Effector memory CD4-positive, alpha-beta T cell (primary cell): ENCODE data around the gene MST1R.
A peak's percentile ranks its signal among the peaks of the same experiment; 100 is the strongest.
"Not testable (repeated sequence)": the region's sequence is repeated elsewhere in the genome, so short reads cannot be mapped to it uniquely, and the experiment has no call there.

Experiments used
- DNase-seq, 3 donors: peaks; one replicate each; pipeline ENCODE4 v3.0.0-alpha.2; 2020
- H3K27ac ChIP-seq: 2 replicates; pipeline ENCODE4 v1.7.0; 2013; ENCODE audit warnings: mild to moderate bottlenecking, low read length, moderate library complexity; ENCODE audit not compliant: insufficient read depth, poor library complexity, severe bottlenecking
- H3K27me3 ChIP-seq: replicated peaks from 2 replicates; pipeline ENCODE4 v1.7.0; 2013; ENCODE audit warnings: mild to moderate bottlenecking, low read length; ENCODE audit not compliant: insufficient read depth, control insufficient read depth, poor library complexity, severe bottlenecking
- H3K36me3 ChIP-seq: 2 replicates; pipeline ENCODE4 v1.7.0; 2013; ENCODE audit warnings: mild to moderate bottlenecking, low read length, moderate library complexity; ENCODE audit not compliant: control insufficient read depth, insufficient read depth
- H3K4me1 ChIP-seq: 2 replicates; pipeline ENCODE4 v1.7.0; 2013; ENCODE audit warnings: low read length, mild to moderate bottlenecking; ENCODE audit not compliant: control insufficient read depth, insufficient read depth, poor library complexity, severe bottlenecking
- H3K4me3 ChIP-seq: 2 replicates; pipeline ENCODE4 v1.7.0; 2013; ENCODE audit warnings: low read length, low read depth, mild to moderate bottlenecking; ENCODE audit not compliant: insufficient read depth, poor library complexity, severe bottlenecking
- H3K9me3 ChIP-seq: 2 replicates; pipeline ENCODE4 v1.7.0; 2013; ENCODE audit warnings: mild to moderate bottlenecking, low read length, moderate library complexity; ENCODE audit not compliant: control insufficient read depth
- total RNA-seq, 3 donors: gene quantifications; one replicate each; lab custom pipeline; 2026; lab: John Stamatoyannopoulos, UW

The MST1R gene
- 0.52 to 1.5 (median 0.58) reads per million in 3 donors for total RNA-seq

DNA sequence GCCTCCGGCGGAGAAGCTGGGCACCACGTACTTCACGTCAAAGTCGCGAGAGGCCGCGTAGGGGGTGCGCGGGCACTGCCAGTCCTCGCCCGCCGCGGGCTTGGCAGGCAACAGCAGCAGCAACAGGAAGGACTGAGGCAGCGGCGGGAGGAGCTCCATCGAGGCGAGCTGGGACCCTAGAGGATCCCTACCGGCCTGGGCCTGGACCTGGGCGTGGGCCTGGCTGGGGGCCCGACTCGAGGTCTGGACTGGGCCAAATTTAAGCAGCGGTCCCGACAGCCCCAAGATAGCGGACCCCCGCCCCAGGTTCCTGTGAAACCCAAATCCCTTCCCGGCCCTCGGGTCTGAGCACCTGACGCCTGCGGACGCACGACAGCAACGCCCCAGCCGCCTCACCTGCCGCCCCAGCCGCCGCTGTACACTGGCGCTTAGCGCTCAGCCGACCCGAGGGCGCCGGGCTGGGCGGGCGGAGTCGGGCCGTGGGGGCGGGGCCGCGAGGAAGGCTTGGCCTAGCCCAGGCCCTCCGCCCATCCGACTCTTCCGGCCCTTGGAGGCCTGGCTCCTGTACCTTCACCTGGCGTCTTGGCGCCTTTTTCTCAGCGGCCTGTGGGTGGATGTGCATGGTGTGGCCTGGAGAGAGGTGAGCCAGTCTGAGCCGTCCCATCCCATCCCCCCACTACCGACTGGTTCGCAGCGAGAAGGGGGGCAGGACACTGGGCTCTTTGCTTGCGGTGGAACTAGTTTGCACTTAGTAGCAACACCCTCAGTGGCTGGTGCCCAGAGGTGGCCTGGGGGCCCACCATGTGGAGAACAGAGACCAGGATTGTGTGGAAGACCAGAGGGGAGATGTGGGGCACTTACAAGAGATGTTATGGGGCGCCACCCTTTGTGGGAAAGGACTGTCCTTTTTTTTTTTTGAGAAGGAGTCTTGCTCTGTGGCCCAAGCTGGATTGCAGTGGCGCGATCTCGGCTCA, at the start of gene MST1R:
Gene MST1R, minus strand, starts transcription at position 423 of the 974 bp plus-strand sequence. Its CDS starts 264 bp downstream, at position 159.
- Histone ChIP-seq H3K36me3 (peaks cover 4% of the 10 kb centered on the region), H3K27me3 (no peaks in the 10 kb centered on the region), H3K9me3 (no peaks in the 10 kb centered on the region), H3K4me1 (peaks cover 28% of the 10 kb centered on the region), H3K27ac (peak within 1 kb of the TSS; percentile 21), H3K4me3 (peak within 1 kb of the TSS; percentile 48)
- peak; percentile 63 to 75 (median 69) for DNase-seq

DNA sequence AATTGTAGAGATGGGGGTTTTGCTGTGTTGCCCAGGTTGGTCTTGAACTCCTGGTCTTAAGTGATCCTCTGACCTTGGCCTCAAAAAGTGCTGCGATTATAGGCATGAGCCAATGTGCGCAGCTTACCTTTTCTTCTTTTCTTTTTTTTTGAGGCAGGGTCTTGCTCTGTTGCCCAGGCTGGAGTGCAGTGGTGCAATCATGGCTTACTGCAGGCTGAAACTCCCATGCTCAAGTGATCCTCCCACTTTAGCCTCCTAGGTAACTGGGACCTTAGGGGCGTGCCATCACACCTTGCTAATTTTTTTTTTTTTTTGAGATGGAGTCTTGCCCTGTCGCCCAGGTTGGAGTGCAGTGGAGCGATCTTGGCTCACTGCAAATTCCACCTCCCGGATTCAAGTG, 49.3 kb upstream of the MST1R start:
- no peaks in the 10 kb centered on the region for H3K9me3 ChIP-seq
- H3K27me3 ChIP-seq = no peaks in the 10 kb centered on the region
- no peak overlapping the region for H3K27ac ChIP-seq
- no peak overlapping the region for H3K4me3 ChIP-seq
- H3K4me1 ChIP-seq = no peaks in the 10 kb centered on the region
- no peak for DNase-seq
- no peaks in the 10 kb centered on the region for H3K36me3 ChIP-seq

DNA sequence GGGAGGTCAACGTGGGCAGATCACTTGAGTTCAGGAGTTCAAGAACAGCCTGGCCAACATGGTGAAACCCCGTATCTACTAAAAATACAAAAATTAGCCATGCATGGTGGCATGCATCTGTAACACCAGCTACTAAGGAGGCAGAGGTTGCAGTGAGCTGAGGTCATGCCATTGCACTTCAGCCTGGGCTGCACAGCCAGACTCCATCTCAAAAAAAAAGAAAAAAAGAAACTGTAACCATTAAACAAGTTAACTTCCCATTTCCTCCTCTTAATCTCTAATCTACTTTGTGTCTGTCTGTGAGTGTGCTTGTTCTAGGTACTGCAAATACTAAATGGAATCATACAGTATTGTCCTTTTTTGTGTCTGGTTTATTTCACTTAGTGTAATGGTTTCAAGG, 39.0 kb upstream of the MST1R start:
- Histone ChIP-seq H3K4me3 (no peak overlapping the region), H3K27me3 (no peaks in the 10 kb centered on the region), H3K9me3 (no peaks in the 10 kb centered on the region), H3K36me3 (no peaks in the 10 kb centered on the region), H3K4me1 (peaks cover 10% of the 10 kb centered on the region), H3K27ac (no peak overlapping the region)
- DNase-seq = no peak

DNA sequence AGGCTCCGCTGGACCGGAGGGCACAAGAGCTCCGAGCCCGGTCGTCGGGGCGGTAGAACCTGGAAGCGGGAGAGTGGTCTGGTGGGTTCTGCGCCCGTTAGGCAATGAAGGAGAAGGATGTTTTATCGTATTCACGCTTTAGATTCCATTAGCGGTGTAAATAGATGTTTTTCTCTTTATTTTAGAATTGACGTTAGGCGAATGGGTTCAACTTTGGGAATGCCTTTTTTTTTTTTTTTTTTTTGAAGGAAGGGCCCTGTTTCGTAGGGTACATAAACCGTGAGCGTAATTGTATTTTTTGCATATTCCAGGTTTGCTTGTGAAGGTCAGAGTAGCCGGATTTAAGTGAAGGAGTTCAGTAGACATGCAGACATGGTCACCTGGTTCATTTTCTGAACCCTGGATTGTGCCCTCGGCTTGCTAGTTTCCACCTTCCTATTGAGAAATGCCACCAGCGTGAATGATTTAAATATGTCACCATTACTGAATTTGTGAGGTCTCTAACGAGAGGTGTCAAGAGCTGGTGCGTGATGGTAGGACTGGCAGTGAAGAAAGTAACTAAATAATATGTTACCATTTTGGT, 37.1 kb upstream of the MST1R start:
- no peaks in the 10 kb centered on the region for H3K36me3 ChIP-seq
- H3K27ac ChIP-seq = peak overlapping the region; percentile 93
- H3K9me3 ChIP-seq = no peaks in the 10 kb centered on the region
- peak overlapping the region; percentile 73 for H3K4me3 ChIP-seq
- H3K4me1 ChIP-seq = peaks cover 10% of the 10 kb centered on the region
- no peaks in the 10 kb centered on the region for H3K27me3 ChIP-seq
- DNase-seq = no peak

DNA sequence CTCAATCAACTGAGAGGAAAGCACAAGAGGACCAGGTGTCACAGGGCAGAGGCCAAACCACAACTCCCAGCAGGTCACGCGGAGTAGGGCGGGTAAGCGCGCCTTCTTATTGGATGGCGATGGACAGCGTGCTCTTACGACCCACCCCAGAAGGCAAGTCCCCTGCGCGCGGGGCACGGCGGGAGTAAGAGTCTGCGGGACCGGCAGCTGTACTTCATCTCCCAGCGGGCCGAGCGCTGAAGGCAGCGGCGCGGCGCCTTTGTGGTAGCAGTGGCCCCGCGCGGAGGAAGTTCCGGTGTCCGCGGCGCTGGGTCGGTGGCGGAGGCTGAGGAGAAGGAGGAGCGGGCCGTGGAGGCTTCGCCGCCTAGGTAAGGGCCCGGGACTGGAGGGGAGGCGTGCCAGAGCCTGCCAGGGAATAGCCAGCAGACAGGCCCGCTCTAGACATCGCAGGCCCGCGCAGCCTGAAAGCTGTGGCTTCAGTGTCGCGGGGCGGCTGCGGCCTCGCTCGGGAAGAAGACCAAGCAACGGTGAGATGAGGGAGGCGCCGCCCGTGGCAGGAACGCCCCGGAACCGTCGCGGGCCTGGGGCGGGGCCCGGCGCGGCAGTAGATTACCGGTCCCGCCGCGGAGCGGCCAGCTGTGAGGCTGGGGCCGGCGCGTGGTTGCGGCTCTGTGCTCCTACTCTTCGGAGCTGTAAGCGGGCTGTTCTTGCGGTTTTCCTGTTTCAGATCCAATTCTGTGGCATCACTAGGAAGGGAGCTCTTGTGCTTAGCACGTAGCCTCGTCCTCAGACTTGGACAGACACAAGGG, 36.4 kb upstream of the MST1R start, which contains the start of gene RBM6:
Gene RBM6, plus strand, starts transcription at position 293 of the 809 bp plus-strand sequence. CDS start 22,492 bp downstream, outside the sequence.
- DNase-seq = peak; percentile 86 to 90 (median 90)
- no peaks in the 10 kb centered on the region for H3K27me3 ChIP-seq
- H3K36me3 ChIP-seq = no peaks in the 10 kb centered on the region
- H3K4me1 ChIP-seq = peaks cover 10% of the 10 kb centered on the region
- no peaks in the 10 kb centered on the region for H3K9me3 ChIP-seq
- peak within 1 kb of the TSS; percentile 73 for H3K4me3 ChIP-seq
- H3K27ac ChIP-seq = peak within 1 kb of the TSS; percentile 93

DNA sequence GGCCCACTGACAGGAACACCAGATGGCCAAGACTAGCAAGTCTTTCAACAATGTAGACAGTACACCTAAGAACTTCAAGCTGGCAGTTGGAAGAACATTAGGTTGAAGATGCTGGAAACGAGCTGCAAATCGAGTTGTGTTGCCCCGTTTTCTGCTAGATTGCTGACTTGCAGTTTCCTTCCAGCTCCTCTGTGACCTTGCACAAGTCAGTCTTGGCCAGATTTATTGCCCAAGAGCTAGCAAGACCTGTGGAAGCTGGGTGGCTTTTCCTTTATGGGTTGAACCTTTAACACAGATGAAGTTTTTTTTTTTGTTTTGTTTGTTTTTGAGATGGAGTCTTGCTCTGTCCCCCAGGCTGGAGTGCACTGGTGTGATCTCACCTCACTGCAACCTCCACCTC, 33.4 kb upstream of the MST1R start:
- H3K27me3 ChIP-seq = no peaks in the 10 kb centered on the region
- no peaks in the 10 kb centered on the region for H3K36me3 ChIP-seq
- H3K27ac ChIP-seq = no peak overlapping the region
- H3K4me1 ChIP-seq = peaks cover 7% of the 10 kb centered on the region
- H3K9me3 ChIP-seq = no peaks in the 10 kb centered on the region
- no peak for DNase-seq
- no peak overlapping the region for H3K4me3 ChIP-seq

DNA sequence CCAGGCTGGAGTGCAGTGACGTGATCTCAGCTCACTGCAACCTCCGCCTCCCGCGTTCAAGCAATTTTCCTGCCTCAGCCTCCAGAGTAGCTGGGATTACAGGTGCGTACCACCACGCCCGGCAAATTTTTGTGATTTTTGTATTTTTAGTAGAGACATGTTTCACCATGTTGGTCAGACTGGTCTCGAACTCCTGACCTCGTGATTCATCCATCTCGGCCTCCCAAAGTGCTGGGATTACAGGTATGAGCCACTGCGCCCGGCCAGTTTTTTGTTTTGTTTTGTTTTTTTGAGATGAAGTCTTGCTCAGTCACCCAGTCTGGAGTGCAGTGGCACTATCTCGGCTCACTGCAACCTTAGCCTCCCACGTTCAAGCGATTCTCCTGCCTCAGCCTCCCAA, 28.6 kb upstream of the MST1R start:
- not testable (repeated sequence) for H3K27me3 ChIP-seq

DNA sequence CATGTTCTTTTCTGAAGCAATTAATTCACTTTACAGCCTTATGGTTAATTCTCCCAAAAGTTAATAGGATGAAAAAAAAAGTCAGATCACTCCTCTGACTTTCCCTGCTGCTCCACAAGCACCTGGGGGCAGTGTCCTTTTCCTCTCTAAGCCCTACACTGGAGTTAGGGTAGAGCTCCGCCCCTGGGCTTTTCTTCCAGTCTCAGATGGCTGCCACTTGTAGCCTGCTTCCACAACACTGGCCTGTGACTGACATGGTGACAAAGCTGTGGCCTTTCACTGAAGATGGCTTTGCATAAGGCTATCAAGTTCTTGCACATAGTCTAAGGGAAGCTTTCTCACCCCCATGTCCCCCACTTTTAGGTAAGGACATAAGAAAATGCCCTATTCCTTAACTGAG, 27.2 kb upstream of the MST1R start:
- Histone ChIP-seq H3K4me1 (peaks cover 9% of the 10 kb centered on the region), H3K27ac (no peak overlapping the region), H3K36me3 (no peaks in the 10 kb centered on the region), H3K9me3 (no peaks in the 10 kb centered on the region), H3K4me3 (no peak overlapping the region), H3K27me3 (no peaks in the 10 kb centered on the region)
- no peak for DNase-seq

More for the DNA sequence above, 28.6 kb upstream of the MST1R start:
- not testable (repeated sequence) for H3K36me3 ChIP-seq, DNase-seq, H3K9me3 ChIP-seq, H3K4me1 ChIP-seq, H3K4me3 ChIP-seq, H3K27ac ChIP-seq

DNA sequence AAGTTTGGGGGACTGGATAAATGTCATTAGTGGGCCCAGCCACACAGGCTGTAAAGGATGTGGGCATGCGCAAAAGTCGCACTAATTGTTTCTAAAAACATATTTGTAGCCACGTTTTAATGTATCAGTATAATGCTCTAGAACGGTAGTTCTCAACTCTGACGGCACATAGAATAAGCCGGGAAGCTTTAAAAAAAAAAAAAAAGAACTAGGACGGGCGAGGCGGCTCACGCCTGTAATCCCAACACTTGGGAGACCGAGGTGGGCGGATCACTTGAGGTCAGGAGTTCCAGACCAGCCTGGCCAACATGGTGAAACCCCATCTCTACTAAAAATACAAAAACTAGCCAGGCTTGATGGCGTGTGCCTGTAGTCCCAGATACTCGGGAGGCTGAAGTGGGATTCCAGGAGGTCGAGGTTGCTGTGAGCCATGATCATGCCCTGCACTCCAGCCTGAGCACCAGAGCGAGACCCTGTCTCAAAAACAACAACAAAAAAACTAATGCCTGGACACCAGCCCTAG, 26.6 kb upstream of the MST1R start:
- Histone ChIP-seq H3K4me1 (peaks cover 9% of the 10 kb centered on the region), H3K4me3 (peak overlapping the region; percentile 84), H3K36me3 (no peaks in the 10 kb centered on the region), H3K27me3 (no peaks in the 10 kb centered on the region), H3K9me3 (no peaks in the 10 kb centered on the region), H3K27ac (peak overlapping the region; percentile 82)
- DNase-seq = no peak
